B cell (primary cell): ENCODE measurements around the gene BARHL1. TPM values are rescaled to one million over a fixed set of nuclear protein-coding genes. Genes with fewer than 3 reads are reported as not detected.

Experiments
- ATAC-seq: fragments of 200-7000 bp; cut with Tn5 transposase; one replicate; pipeline ENCODE4 v1.10.0; 2021; ENCODE audit warnings: low read depth, mild to moderate bottlenecking, moderate number of reproducible peaks, moderate library complexity
- CTCF ChIA-PET: fragments of 350-600 bp; sonication (Branson Sonifier 250); formaldehyde crosslinking; loops from one replicate; lab custom pipeline; 2021; ENCODE audit warnings: antibody characterized with exemption, inconsistent platforms; lab: Charles Lee
- POLR2A ChIA-PET: fragments of 350-600 bp; sonication (Branson Sonifier 250); formaldehyde crosslinking; loops from one replicate; lab custom pipeline; 2021; ENCODE audit warnings: antibody characterized with exemption; lab: Charles Lee
- DNase-seq: peaks from one replicate; pipeline ENCODE4 v3.0.0; 2013
- H2AFZ ChIP-seq: 2 replicates; pipeline ENCODE4 v1.6.1; 2012; ENCODE audit warnings: mild to moderate bottlenecking, low read depth, low read length; ENCODE audit not compliant: insufficient read depth, poor library complexity, severe bottlenecking
- H3K27ac ChIP-seq, 2 donors: 1 replicate in 1 of 2; 2 replicates in 1 of 2; pipeline ENCODE4 v1.5.1; 2012 to 2013; ENCODE audit warnings: low read length in 2 of 2, mild to moderate bottlenecking in 2 of 2, moderate library complexity in 1 of 2
- H3K27me3 ChIP-seq, 4 experiments: fragments of 200-600 bp in 1 of 4; sonication (generic) in 1 of 4; replicated peaks in 1 of 4; 1 replicate in 2 of 4; 2 replicates in 2 of 4; pipeline versions ENCODE4 v1.6.1 to v1.7.0; 2013 to 2016; ENCODE audit warnings: low read length in 3 of 4, mild to moderate bottlenecking in 2 of 4, mixed read lengths in 1 of 4, moderate library complexity in 1 of 4; ENCODE audit not compliant: insufficient read depth in 4 of 4, control insufficient read depth in 3 of 4; ENCODE audit errors: control extremely low read depth in 1 of 4
- H3K36me3 ChIP-seq, 2 experiments: replicated peaks in 1 of 2; 1 replicate in 1 of 2; 2 replicates in 1 of 2; pipeline versions ENCODE4 v1.6.1 to v1.7.1; 2013; ENCODE audit warnings: low read length in 1 of 2; ENCODE audit not compliant: insufficient read depth in 2 of 2, control insufficient read depth in 1 of 2; ENCODE audit errors: control extremely low read depth in 1 of 2, extremely low read depth in 1 of 2
- H3K4me1 ChIP-seq, 2 donors: fragments of 200-600 bp in 1 of 2; sonication (generic) in 1 of 2; 1 replicate in 1 of 2; 2 replicates in 1 of 2; pipeline versions ENCODE4 v1.5.1 to v1.6.1; 2013 to 2017; ENCODE audit warnings: low read length in 2 of 2; ENCODE audit not compliant: control insufficient read depth in 2 of 2, insufficient read depth in 2 of 2
- H3K4me2 ChIP-seq: replicated peaks from 2 replicates; pipeline ENCODE3; 2012; ENCODE audit warnings: mild to moderate bottlenecking, low read depth, low read length; ENCODE audit not compliant: poor library complexity, severe bottlenecking
- H3K4me3 ChIP-seq, 5 experiments: fragments of 200-600 bp in 1 of 5; sonication (generic) in 1 of 5; 1 replicate in 3 of 5; 2 replicates in 2 of 5; pipeline versions ENCODE4 v1.5.1 to v1.7.0; 2011 to 2016; ENCODE audit warnings: low read length in 4 of 5, mild to moderate bottlenecking in 4 of 5, low read depth in 2 of 5, control low read depth in 1 of 5, moderate library complexity in 1 of 5; ENCODE audit not compliant: insufficient read depth in 1 of 5; ENCODE audit errors: control extremely low read depth in 1 of 5, extremely low read depth in 1 of 5
- H3K79me2 ChIP-seq: fragments of 200-600 bp; sonication (generic); one replicate; pipeline ENCODE4 v1.6.0; 2016; ENCODE audit warnings: low read length; ENCODE audit not compliant: control insufficient read depth, insufficient read depth
- H3K9ac ChIP-seq: fragments of 200-600 bp; sonication (generic); 2 replicates; pipeline ENCODE4 v1.6.1; 2017; ENCODE audit warnings: mild to moderate bottlenecking, low read length, moderate library complexity
- H3K9me3 ChIP-seq, 3 donors: one replicate each; pipeline versions ENCODE4 v1.6.1 to v1.7.1; 2013; ENCODE audit warnings: low read length in 2 of 3; ENCODE audit not compliant: control insufficient read depth in 2 of 3, insufficient read depth in 1 of 3; ENCODE audit errors: control extremely low read depth in 1 of 3
- H4K20me1 ChIP-seq: 2 replicates; pipeline ENCODE4 v1.6.0; 2012; ENCODE audit warnings: mild to moderate bottlenecking, low read length; ENCODE audit not compliant: insufficient read depth, control insufficient read depth, poor library complexity, severe bottlenecking
- H3K27ac Mint-ChIP-seq: one replicate; pipeline ENCODE4 v1.8.0; 2021; ENCODE audit warnings: mixed read lengths
- H3K27me3 Mint-ChIP-seq: one replicate; pipeline ENCODE4 v1.8.0; 2021; ENCODE audit warnings: mixed read lengths
- H3K4me1 Mint-ChIP-seq: one replicate; pipeline ENCODE4 v1.8.0; 2021; ENCODE audit warnings: mixed read lengths
- H3K4me3 Mint-ChIP-seq: one replicate; pipeline ENCODE4 v1.8.0; 2021; ENCODE audit warnings: mixed read lengths
- H3K9me3 Mint-ChIP-seq: one replicate; pipeline ENCODE4 v1.8.0; 2022; ENCODE audit warnings: mixed read lengths; ENCODE audit not compliant: insufficient read depth
- EZH2 ChIP-seq: IDR thresholded peaks from 2 replicates; pipeline ENCODE4 v1.6.1; 2012; ENCODE audit warnings: borderline replicate concordance, low read depth, mild to moderate bottlenecking, moderate library complexity, low read length; ENCODE audit not compliant: insufficient read depth, poor library complexity, severe bottlenecking
- WGBS: methylation state at CpG from one replicate; pipeline ENCODE4 v1.1.5; 2013; ENCODE audit warnings: missing lambda C conversion rate; ENCODE audit not compliant: insufficient coverage; 5-methylcytosine and 5-hydroxymethylcytosine counted together
- intact Hi-C: fragments of 100-400 bp; cut with micrococcal nuclease; formaldehyde crosslinking; loops from one replicate; pipeline ENCODE4 v1.10.0; 2022
- polyA plus RNA-seq: library from polyadenylated mRNA; depleted of rRNA; stranded (reverse); fragments of >200 nt; gene quantifications from 2 replicates; pipeline ENCODE4 v1.2.3, GENCODE V29; 2012
- total RNA-seq, 2 donors: library from RNA; stranded (reverse); fragments of 120-200 nt in 1 of 2; gene quantifications; 1 replicate in 1 of 2; 2 replicates in 1 of 2; pipeline versions ENCODE4 v1.2.3 to v1.2.4, GENCODE V29; 2013 to 2022
- TF ChIP-seq, protein P1 (sequence below): fragments of 200-600 bp; IDR thresholded peaks from one replicate; pipeline ENCODE4 v1.8.0; 2022; ENCODE audit warnings: antibody characterized with exemption, mild to moderate bottlenecking

The BARHL1 gene
- total and polyA plus RNA-seq, 2 donors (not counting 1 experiment from before 2014, with no cell fraction given): not detected

DNA sequence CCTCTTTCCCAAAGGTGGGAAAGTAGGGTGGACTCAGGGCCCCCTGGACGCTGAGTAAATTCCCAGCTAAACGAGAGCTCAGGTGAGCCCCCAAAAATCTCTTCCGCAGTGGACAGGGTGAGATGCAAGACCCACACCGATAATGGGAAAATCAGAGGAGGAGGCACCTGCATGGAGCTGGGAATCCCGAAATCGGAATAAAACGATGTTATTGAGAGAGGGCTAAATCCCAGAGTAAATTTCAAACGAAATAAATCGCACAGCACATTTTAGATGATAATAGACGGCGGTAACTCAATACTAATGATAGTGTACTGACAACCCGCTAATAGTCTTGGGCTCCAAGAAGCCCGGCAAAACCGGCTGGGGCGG, 3.0 kb upstream of the BARHL1 start:
- peaks cover 2 to 95% (median 62%) of the 10 kb centered on the region in 4 experiments for H3K27me3 ChIP-seq
- no peaks in the 10 kb centered on the region for H4K20me1 ChIP-seq
- Mint-ChIP-seq H3K4me1 (peaks cover 8% of the 10 kb centered on the region), H3K9me3 (no peaks in the 10 kb centered on the region), H3K27ac (no peak overlapping the region), H3K4me3 (no peak overlapping the region), H3K27me3 (peaks cover 66% of the 10 kb centered on the region)
- TF ChIP-seq EZH2: peak; percentile 75
- TF ChIP-seq, protein P1, sequence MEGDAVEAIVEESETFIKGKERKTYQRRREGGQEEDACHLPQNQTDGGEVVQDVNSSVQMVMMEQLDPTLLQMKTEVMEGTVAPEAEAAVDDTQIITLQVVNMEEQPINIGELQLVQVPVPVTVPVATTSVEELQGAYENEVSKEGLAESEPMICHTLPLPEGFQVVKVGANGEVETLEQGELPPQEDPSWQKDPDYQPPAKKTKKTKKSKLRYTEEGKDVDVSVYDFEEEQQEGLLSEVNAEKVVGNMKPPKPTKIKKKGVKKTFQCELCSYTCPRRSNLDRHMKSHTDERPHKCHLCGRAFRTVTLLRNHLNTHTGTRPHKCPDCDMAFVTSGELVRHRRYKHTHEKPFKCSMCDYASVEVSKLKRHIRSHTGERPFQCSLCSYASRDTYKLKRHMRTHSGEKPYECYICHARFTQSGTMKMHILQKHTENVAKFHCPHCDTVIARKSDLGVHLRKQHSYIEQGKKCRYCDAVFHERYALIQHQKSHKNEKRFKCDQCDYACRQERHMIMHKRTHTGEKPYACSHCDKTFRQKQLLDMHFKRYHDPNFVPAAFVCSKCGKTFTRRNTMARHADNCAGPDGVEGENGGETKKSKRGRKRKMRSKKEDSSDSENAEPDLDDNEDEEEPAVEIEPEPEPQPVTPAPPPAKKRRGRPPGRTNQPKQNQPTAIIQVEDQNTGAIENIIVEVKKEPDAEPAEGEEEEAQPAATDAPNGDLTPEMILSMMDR: no peak
- WGBS: 18% methylated on average over 10 of the region's 15 CpGs
- H3K4me1 ChIP-seq: peaks cover 9 to 25% of the 10 kb centered on the region in 2 donors
- ChIA-PET POLR2A (no interaction called here), CTCF (no interaction called here)
- no peak for ATAC-seq
- peak; percentile 10 for DNase-seq
- no peaks in the 10 kb centered on the region for H3K79me2 ChIP-seq
- no peak overlapping the region for H3K4me3 ChIP-seq
- no peak overlapping the region for H3K4me2 ChIP-seq
- no peaks in the 10 kb centered on the region for H3K36me3 ChIP-seq
- H3K9ac ChIP-seq: no peak overlapping the region
- no peak overlapping the region for H3K27ac ChIP-seq
- no peak overlapping the region for H2AFZ ChIP-seq
- H3K9me3 ChIP-seq: peaks cover 0 to 49% (median 0%) of the 10 kb centered on the region in 3 donors
- intact Hi-C loops: no loop called here

DNA sequence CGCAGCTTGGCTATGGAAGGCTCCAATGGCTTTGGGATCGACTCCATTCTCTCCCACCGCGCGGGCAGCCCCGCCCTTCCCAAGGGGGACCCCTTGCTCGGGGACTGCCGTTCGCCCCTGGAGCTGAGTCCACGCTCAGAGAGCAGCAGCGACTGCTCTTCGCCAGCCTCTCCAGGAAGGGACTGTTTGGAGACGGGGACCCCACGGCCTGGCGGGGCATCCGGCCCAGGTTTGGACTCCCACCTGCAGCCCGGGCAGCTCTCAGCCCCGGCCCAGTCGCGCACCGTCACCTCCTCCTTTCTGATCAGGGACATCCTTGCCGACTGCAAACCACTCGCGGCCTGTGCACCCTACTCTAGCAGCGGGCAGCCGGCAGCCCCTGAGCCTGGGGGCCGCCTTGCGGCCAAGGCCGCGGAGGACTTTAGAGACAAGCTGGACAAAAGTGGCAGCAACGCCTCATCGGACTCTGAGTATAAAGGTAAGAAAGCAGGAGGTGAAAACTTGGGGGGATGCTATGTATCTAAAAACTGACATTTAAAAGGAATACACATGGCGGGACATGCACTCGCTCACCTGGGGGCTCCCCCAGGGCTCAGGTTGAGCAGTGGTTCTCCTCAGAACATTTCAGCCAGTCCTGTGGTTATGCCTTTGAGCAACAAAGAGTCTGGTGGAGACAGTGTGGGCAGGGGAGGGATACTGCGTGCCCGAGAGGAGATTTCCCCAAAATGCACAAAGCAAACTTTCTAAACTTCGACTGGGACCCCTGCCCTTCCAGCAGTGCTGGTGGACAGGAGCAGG, 579 bp downstream of the BARHL1 start:
- no peaks in the 10 kb centered on the region for H3K9me3 Mint-ChIP-seq

More for the DNA sequence above, 579 bp downstream of the BARHL1 start:
- H3K36me3 ChIP-seq: no peaks in the 10 kb centered on the region
- H3K9me3 ChIP-seq: peaks cover 0 to 71% (median 0%) of the 10 kb centered on the region in 3 donors
- no peak overlapping the region for H3K4me3 ChIP-seq
- Mint-ChIP-seq H3K27me3 (peaks cover 51% of the 10 kb centered on the region), H3K4me3 (no peak overlapping the region), H3K27ac (peak overlapping the region; percentile 6), H3K4me1 (peaks cover 19% of the 10 kb centered on the region)
- no peaks in the 10 kb centered on the region for H3K79me2 ChIP-seq
- ChIA-PET CTCF (no interaction called here), POLR2A (no interaction called here)
- 18% methylated on average over 34 of the region's 37 CpGs for WGBS
- H4K20me1 ChIP-seq: no peaks in the 10 kb centered on the region
- H2AFZ ChIP-seq: no peak overlapping the region
- H3K27me3 ChIP-seq: peaks cover 2 to 97% (median 75%) of the 10 kb centered on the region in 4 experiments
- H3K9ac ChIP-seq: no peak overlapping the region
- H3K4me2 ChIP-seq: no peak overlapping the region
- H3K4me1 ChIP-seq: peaks cover 33 to 52% of the 10 kb centered on the region in 2 donors
- ATAC-seq (no peak), DNase-seq (peak; percentile 13)
- H3K27ac ChIP-seq: no peak overlapping the region
- TF ChIP-seq, protein P1: no peak
- no peak for TF ChIP-seq EZH2
- intact Hi-C loops: no loop called here
